Tibial nerve (tissue), 4 donors: ENCODE data around the gene KLHL42.

Experiments used
- EP300 ChIP-seq, 2 donors: sonication (generic); formaldehyde crosslinking; IDR thresholded peaks; one replicate each; pipeline ENCODE4 v1.6.1; 2017; ENCODE audit warnings: antibody characterized with exemption in 2 of 2, mild to moderate bottlenecking in 1 of 2
- POLR2A ChIP-seq, 2 donors: fragments of 450-650 bp; IDR thresholded peaks; one replicate each; pipeline ENCODE4 v1.6.1; 2017; ENCODE audit warnings: antibody characterized with exemption in 2 of 2, mild to moderate bottlenecking in 2 of 2, moderate library complexity in 2 of 2
- TF ChIP-seq, protein P1 (sequence below), 5 experiments: fragments of 200-600 bp in 3 of 5; fragments of 450-650 bp in 2 of 5; sonication (generic) in 3 of 5; IDR thresholded peaks; one replicate each; pipeline ENCODE4 v1.5.1; 2016 to 2019; ENCODE audit warnings: antibody characterized with exemption in 5 of 5, mild to moderate bottlenecking in 3 of 5, moderate library complexity in 2 of 5

DNA sequence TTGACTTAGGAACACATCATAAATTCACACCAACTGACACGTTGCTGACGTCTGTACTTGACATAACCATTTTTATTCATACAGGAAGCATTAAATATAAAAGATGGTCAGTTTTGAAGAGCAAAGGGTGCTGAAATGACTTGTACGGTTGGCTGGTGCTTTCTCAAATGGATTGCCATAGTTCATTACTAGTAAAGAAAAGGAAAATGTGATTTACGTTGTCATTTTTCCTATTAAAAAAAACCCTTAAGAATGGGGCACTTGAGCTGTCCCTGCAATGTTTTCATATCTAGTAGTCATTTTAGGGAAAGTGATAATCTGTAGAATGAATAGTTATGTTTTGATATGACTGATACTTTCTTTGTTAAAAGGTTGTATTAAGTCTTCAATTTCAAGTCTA lies 22.5 kb downstream of the KLHL42 start:
- TF ChIP-seq, protein P1, sequence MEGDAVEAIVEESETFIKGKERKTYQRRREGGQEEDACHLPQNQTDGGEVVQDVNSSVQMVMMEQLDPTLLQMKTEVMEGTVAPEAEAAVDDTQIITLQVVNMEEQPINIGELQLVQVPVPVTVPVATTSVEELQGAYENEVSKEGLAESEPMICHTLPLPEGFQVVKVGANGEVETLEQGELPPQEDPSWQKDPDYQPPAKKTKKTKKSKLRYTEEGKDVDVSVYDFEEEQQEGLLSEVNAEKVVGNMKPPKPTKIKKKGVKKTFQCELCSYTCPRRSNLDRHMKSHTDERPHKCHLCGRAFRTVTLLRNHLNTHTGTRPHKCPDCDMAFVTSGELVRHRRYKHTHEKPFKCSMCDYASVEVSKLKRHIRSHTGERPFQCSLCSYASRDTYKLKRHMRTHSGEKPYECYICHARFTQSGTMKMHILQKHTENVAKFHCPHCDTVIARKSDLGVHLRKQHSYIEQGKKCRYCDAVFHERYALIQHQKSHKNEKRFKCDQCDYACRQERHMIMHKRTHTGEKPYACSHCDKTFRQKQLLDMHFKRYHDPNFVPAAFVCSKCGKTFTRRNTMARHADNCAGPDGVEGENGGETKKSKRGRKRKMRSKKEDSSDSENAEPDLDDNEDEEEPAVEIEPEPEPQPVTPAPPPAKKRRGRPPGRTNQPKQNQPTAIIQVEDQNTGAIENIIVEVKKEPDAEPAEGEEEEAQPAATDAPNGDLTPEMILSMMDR (IDR thresholded peaks at IDR 0.05): no peak
- TF ChIP-seq POLR2A (IDR thresholded peaks at IDR 0.05) (no peak), EP300 (IDR thresholded peaks at IDR 0.05) (no peak)
